Measurements from ENCODE around the gene NTN1. TPM values are rescaled to one million over a fixed set of nuclear protein-coding genes. Genes with fewer than 3 reads are reported as not detected.

The NTN1 gene
- total RNA-seq, 1 experiment from 2014 or later: 4.2 TPM

DNA sequence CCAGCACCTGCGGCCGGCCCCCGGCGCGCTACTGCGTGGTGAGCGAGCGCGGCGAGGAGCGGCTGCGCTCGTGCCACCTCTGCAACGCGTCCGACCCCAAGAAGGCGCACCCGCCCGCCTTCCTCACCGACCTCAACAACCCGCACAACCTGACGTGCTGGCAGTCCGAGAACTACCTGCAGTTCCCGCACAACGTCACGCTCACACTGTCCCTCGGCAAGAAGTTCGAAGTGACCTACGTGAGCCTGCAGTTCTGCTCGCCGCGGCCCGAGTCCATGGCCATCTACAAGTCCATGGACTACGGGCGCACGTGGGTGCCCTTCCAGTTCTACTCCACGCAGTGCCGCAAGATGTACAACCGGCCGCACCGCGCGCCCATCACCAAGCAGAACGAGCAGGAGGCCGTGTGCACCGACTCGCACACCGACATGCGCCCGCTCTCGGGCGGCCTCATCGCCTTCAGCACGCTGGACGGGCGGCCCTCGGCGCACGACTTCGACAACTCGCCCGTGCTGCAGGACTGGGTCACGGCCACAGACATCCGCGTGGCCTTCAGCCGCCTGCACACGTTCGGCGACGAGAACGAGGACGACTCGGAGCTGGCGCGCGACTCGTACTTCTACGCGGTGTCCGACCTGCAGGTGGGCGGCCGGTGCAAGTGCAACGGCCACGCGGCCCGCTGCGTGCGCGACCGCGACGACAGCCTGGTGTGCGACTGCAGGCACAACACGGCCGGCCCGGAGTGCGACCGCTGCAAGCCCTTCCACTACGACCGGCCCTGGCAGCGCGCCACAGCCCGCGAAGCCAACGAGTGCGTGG is 1.5 kb downstream of the NTN1 start:
- Histone ChIP-seq H2AFZ (ENCODE audit: low read depth, low read length, poor library complexity, severe bottlenecking) (no peak overlapping the region), H3K79me2 (ENCODE audit: insufficient read depth, low read length) (no peaks in the 10 kb centered on the region), H3K9me2 (ENCODE audit: insufficient read depth) (no peaks in the 10 kb centered on the region), H3K9me3 (ENCODE audit: control insufficient read depth in 1 of 2, insufficient read depth in 1 of 2, low read depth in 1 of 2, low read length in 2 of 2) (no peaks in the 10 kb centered on the region), H3K27me3 (ENCODE audit: insufficient read depth, low read length) (0 out of 2 replicates have a peak, but pooled peaks cover 3% of the 10 kb centered on the region), H3K4me2 (ENCODE audit: low read length) (no peak overlapping the region), H3K4me1 (ENCODE audit: control insufficient read depth in 1 of 2, insufficient read depth in 2 of 2, low read length in 2 of 2) (peaks cover 4 to 13% of the 10 kb centered on the region in 2 experiments; a peak in 2 of 4 replicates), H3K9ac (ENCODE audit: low read length) (no peak overlapping the region), H3K27ac (ENCODE audit: low read depth, low read length) (no peak overlapping the region), H3K4me3 (replicated peaks in 1 of 2; ENCODE audit: low read depth in 1 of 2, low read length in 2 of 2) (no peak overlapping the region), H3K36me3 (ENCODE audit: control insufficient read depth in 1 of 2, insufficient read depth in 2 of 2, low read length in 2 of 2) (no peaks in the 10 kb centered on the region), H4K20me1 (ENCODE audit: insufficient read depth) (no peaks in the 10 kb centered on the region)
- ATAC-seq (no peak), DNase-seq (ENCODE audit: low read depth, low spot score) (no peak)
- intact Hi-C loops (cut with micrococcal nuclease): no loop called here
- ChIA-PET CTCF (no interaction called here), RAD21 (ENCODE audit: low non-redundant PET in 1 of 2, low total read pairs in 2 of 2, uncharacterized antibody in 2 of 2, unreplicated experiment in 2 of 2) (no interaction called here), POLR2A (no interaction called here)
- no TSS peak for BruUV-seq (replicated peaks)
- TF ChIP-seq SIN3A (IDR thresholded peaks at IDR 0.05; ENCODE audit: low read depth): no peak
- no peak for TF ChIP-seq CBX3 (IDR thresholded peaks at IDR 0.05; ENCODE audit: low read depth)
- TF ChIP-seq, protein P1, sequence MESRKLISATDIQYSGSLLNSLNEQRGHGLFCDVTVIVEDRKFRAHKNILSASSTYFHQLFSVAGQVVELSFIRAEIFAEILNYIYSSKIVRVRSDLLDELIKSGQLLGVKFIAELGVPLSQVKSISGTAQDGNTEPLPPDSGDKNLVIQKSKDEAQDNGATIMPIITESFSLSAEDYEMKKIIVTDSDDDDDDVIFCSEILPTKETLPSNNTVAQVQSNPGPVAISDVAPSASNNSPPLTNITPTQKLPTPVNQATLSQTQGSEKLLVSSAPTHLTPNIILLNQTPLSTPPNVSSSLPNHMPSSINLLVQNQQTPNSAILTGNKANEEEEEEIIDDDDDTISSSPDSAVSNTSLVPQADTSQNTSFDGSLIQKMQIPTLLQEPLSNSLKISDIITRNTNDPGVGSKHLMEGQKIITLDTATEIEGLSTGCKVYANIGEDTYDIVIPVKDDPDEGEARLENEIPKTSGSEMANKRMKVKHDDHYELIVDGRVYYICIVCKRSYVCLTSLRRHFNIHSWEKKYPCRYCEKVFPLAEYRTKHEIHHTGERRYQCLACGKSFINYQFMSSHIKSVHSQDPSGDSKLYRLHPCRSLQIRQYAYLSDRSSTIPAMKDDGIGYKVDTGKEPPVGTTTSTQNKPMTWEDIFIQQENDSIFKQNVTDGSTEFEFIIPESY (IDR thresholded peaks at IDR 0.05; ENCODE audit: extremely low read depth, insufficient replicate concordance, low read length): no peak
- no peak for TF ChIP-seq ZNF274 (IDR thresholded peaks at IDR 0.05; ENCODE audit: low read depth, low read length)
- no peak for TF ChIP-seq YY1 (IDR thresholded peaks at IDR 0.05; ENCODE audit: extremely low read depth, insufficient replicate concordance, low read depth, low read length)
- TF ChIP-seq EGR1 (IDR thresholded peaks at IDR 0.05; ENCODE audit: low read depth): no peak
- TF ChIP-seq, protein P2, sequence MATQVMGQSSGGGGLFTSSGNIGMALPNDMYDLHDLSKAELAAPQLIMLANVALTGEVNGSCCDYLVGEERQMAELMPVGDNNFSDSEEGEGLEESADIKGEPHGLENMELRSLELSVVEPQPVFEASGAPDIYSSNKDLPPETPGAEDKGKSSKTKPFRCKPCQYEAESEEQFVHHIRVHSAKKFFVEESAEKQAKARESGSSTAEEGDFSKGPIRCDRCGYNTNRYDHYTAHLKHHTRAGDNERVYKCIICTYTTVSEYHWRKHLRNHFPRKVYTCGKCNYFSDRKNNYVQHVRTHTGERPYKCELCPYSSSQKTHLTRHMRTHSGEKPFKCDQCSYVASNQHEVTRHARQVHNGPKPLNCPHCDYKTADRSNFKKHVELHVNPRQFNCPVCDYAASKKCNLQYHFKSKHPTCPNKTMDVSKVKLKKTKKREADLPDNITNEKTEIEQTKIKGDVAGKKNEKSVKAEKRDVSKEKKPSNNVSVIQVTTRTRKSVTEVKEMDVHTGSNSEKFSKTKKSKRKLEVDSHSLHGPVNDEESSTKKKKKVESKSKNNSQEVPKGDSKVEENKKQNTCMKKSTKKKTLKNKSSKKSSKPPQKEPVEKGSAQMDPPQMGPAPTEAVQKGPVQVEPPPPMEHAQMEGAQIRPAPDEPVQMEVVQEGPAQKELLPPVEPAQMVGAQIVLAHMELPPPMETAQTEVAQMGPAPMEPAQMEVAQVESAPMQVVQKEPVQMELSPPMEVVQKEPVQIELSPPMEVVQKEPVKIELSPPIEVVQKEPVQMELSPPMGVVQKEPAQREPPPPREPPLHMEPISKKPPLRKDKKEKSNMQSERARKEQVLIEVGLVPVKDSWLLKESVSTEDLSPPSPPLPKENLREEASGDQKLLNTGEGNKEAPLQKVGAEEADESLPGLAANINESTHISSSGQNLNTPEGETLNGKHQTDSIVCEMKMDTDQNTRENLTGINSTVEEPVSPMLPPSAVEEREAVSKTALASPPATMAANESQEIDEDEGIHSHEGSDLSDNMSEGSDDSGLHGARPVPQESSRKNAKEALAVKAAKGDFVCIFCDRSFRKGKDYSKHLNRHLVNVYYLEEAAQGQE (IDR thresholded peaks at IDR 0.05; ENCODE audit: low read depth): no peak
- no peak for TF ChIP-seq RAD21 (IDR thresholded peaks at IDR 0.05; ENCODE audit: low read depth)
- no peak for TF ChIP-seq SP1 (IDR thresholded peaks at IDR 0.05; ENCODE audit: low read depth)
- TF ChIP-seq, protein P3, sequence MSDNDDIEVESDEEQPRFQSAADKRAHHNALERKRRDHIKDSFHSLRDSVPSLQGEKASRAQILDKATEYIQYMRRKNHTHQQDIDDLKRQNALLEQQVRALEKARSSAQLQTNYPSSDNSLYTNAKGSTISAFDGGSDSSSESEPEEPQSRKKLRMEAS (IDR thresholded peaks at IDR 0.05): no peak

All from HCT116 (cell line).